CD4-positive, alpha-beta T cell treated with Interleukin-6 for 4 hours (primary cell): ENCODE results near the gene HS3ST4.

Experiments
- DNase-seq: peaks from one replicate; pipeline ENCODE4 v3.0.0-alpha.2; 2020; ENCODE audit warnings: mixed read lengths

HS3ST4 gene

GRCh38 chr16:25691519-25692091, at the start of gene HS3ST4:
Gene HS3ST4 (plus strand): TSS chr16:25691959.
- no peak for DNase-seq

- DNase-seq, result no peak
These were observed 48.1 kb upstream of the HS3ST4 start for GRCh38 chr16:25643633-25644032.

GRCh38 chr16:25656639-25657038, 35.1 kb upstream of the HS3ST4 start:
- no peak for DNase-seq

GRCh38 chr16:25676820-25677219, 14.9 kb upstream of the HS3ST4 start:
- no peak for DNase-seq

GRCh38 chr16:25679511-25679910, 12.2 kb upstream of the HS3ST4 start:
- DNase-seq, result no peak

- no peak for DNase-seq
These were observed 2.5 kb upstream of the HS3ST4 start for GRCh38 chr16:25689137-25689836.

- no peak for DNase-seq
These were observed 1.1 kb upstream of the HS3ST4 start for GRCh38 chr16:25690552-25691143.

- no peak for DNase-seq
These were observed 587 bp downstream of the HS3ST4 start for GRCh38 chr16:25692351-25692741.

- no peak for DNase-seq
These were observed 1.2 kb downstream of the HS3ST4 start for GRCh38 chr16:25692742-25693508.

- no peak for DNase-seq
These were observed 1.9 kb downstream of the HS3ST4 start for GRCh38 chr16:25693631-25694030.

GRCh38 chr16:25699069-25699468, 7.3 kb downstream of the HS3ST4 start:
- no peak for DNase-seq

- no peak for DNase-seq
These were observed 8.8 kb downstream of the HS3ST4 start for GRCh38 chr16:25700547-25700946.

GRCh38 chr16:25707553-25707952, 15.8 kb downstream of the HS3ST4 start:
- no peak for DNase-seq

GRCh38 chr16:25707982-25708583, 16.3 kb downstream of the HS3ST4 start:
- no peak for DNase-seq

GRCh38 chr16:25709213-25709612, 17.5 kb downstream of the HS3ST4 start:
- DNase-seq, result no peak

- DNase-seq, result no peak
These were observed 22.2 kb downstream of the HS3ST4 start for GRCh38 chr16:25713785-25714570.

GRCh38 chr16:25716186-25716585, 24.4 kb downstream of the HS3ST4 start:
- DNase-seq, result no peak

GRCh38 chr16:25721439-25721838, 29.7 kb downstream of the HS3ST4 start:
- DNase-seq, result no peak

GRCh38 chr16:25726430-25727098, 34.8 kb downstream of the HS3ST4 start:
- no peak for DNase-seq

- no peak for DNase-seq
These were observed 37.6 kb downstream of the HS3ST4 start for GRCh38 chr16:25729188-25729915.

- DNase-seq, result no peak
These were observed 38.6 kb downstream of the HS3ST4 start for GRCh38 chr16:25730396-25730795.
